ENCODE results near the gene SCAF4.
A peak's percentile ranks its signal among the peaks of the same experiment; 100 is the strongest.

SCAF4 gene

GRCh38 chr21:31731857-31732596 is at the start of gene SCAF4:
Gene SCAF4 (minus strand): TSS chr21:31732118. CDS start chr21:31731692, 426 bp downstream.
- peak; percentile 73 for DNase-seq (ENCODE audit: extremely low read depth, low read depth)
- no peak for TF ChIP-seq CTCF (IDR thresholded peaks at IDR 0.05; ENCODE audit: low read depth, low read length)

GRCh38 chr21:31780944-31781343 is 49.0 kb upstream of the SCAF4 start:
- no peak for TF ChIP-seq CTCF (IDR thresholded peaks at IDR 0.05; ENCODE audit: low read depth, low read length)
- no peak for DNase-seq (ENCODE audit: extremely low read depth, low read depth)

GRCh38 chr21:31778546-31778945 is 46.6 kb upstream of the SCAF4 start:
- TF ChIP-seq CTCF (IDR thresholded peaks at IDR 0.05; ENCODE audit: low read depth, low read length): no peak
- DNase-seq (ENCODE audit: extremely low read depth, low read depth): no peak

- DNase-seq (ENCODE audit: extremely low read depth, low read depth): no peak
- TF ChIP-seq CTCF (IDR thresholded peaks at IDR 0.05; ENCODE audit: low read depth, low read length): no peak
Observed at GRCh38 chr21:31777857-31778256, 45.9 kb upstream of the SCAF4 start.

- DNase-seq (ENCODE audit: extremely low read depth, low read depth): no peak
- no peak for TF ChIP-seq CTCF (IDR thresholded peaks at IDR 0.05; ENCODE audit: low read depth, low read length)
Observed at GRCh38 chr21:31774031-31774430, 42.1 kb upstream of the SCAF4 start.

- no peak for TF ChIP-seq CTCF (IDR thresholded peaks at IDR 0.05; ENCODE audit: low read depth, low read length)
- no peak for DNase-seq (ENCODE audit: extremely low read depth, low read depth)
Observed at GRCh38 chr21:31772674-31773555, 41.0 kb upstream of the SCAF4 start.

GRCh38 chr21:31771685-31772084 is 39.8 kb upstream of the SCAF4 start:
- no peak for TF ChIP-seq CTCF (IDR thresholded peaks at IDR 0.05; ENCODE audit: low read depth, low read length)
- DNase-seq (ENCODE audit: extremely low read depth, low read depth): no peak
